ENCODE measurements around the gene UBE2E2. TPM values are rescaled to one million over a fixed set of nuclear protein-coding genes. Genes with fewer than 3 reads are reported as not detected.

The UBE2E2 gene
- total and polyA plus RNA-seq, 2 donors (not counting 1 experiment from before 2014, with no cell fraction given) = 16.0 to 45.0 TPM

DNA sequence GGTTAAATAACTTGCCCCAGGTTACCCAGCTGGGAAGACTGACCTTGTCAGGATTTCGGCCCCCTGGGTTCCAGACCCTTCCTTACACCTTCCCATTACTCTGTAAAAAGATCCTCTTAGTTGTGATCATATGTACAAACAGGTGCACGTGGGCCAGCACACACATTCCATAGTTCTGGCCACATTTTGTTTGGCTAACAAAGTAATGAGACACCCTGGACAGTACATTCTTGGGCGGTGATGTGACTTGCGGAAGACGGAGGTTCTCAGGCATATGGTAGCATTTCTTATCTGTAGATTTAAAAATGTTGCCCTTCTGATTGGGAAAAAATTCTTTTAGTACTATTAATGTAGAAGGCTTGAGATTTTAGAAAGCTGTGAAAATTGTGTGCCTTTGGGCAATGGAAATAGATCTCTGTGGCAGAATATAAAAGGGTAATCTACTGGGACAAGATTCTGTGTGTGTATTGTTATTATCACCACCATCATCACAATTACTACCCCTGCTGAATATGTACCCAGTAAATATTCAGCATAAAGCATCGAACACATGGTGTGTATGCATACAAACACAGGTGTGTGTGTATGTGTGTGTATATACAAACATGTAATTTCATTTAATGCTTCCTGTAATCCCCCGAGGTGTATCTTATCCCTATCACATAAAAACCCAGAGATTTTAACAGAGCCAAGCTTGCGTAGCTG lies 397.2 kb downstream of the UBE2E2 start:
- Histone ChIP-seq H3K79me2 (ENCODE audit: control insufficient read depth, insufficient read depth, low read length) (no peaks in the 10 kb centered on the region), H2AFZ (ENCODE audit: insufficient read depth, low read depth, low read length, poor library complexity, severe bottlenecking) (no peak overlapping the region), H3K27ac (ENCODE audit: low read length in 2 of 2) (no peak overlapping the region), H3K36me3 (replicated peaks in 1 of 2; ENCODE audit: control extremely low read depth in 1 of 2, control insufficient read depth in 1 of 2, extremely low read depth in 1 of 2, insufficient read depth in 2 of 2, low read length in 1 of 2) (peaks cover 4% of the 10 kb centered on the region in 2 experiments), H3K4me1 (ENCODE audit: control insufficient read depth in 2 of 2, insufficient read depth in 2 of 2, low read length in 2 of 2) (no peaks in the 10 kb centered on the region), H3K4me2 (replicated peaks; ENCODE audit: low read depth, low read length, poor library complexity, severe bottlenecking) (no peak overlapping the region), H3K4me3 (ENCODE audit: control extremely low read depth in 1 of 5, extremely low read depth in 1 of 5, insufficient read depth in 1 of 5, low read depth in 2 of 5, low read length in 4 of 5) (no peak overlapping the region), H3K9me3 (ENCODE audit: control extremely low read depth in 1 of 3, control insufficient read depth in 2 of 3, insufficient read depth in 1 of 3, low read length in 2 of 3) (peaks cover 0 to 5% (median 0%) of the 10 kb centered on the region in 3 donors), H3K27me3 (replicated peaks in 1 of 4; ENCODE audit: control extremely low read depth in 1 of 4, control insufficient read depth in 3 of 4, insufficient read depth in 4 of 4, low read length in 3 of 4) (no peaks in the 10 kb centered on the region), H4K20me1 (ENCODE audit: control insufficient read depth, insufficient read depth, low read length, poor library complexity, severe bottlenecking) (no peaks in the 10 kb centered on the region), H3K9ac (ENCODE audit: low read length) (no peak overlapping the region)
- CTCF ChIA-PET = no interaction called here
- ATAC-seq (ENCODE audit: low read depth) (no peak), DNase-seq (no peak)
- H3K27me3 Mint-ChIP-seq = no peaks in the 10 kb centered on the region
- WGBS (ENCODE audit: insufficient coverage) = 97% methylated on average over 6 of the region's 8 CpGs
- no peak for TF ChIP-seq EZH2 (IDR thresholded peaks at IDR 0.05; ENCODE audit: borderline replicate concordance, insufficient read depth, low read depth, low read length, poor library complexity, severe bottlenecking)
- TF ChIP-seq CTCF (IDR thresholded peaks at IDR 0.05) = no peak
- H3K27ac Mint-ChIP-seq = no peak overlapping the region
- H3K4me3 Mint-ChIP-seq = no peak overlapping the region
- POLR2A ChIA-PET = no interaction called here
- H3K4me1 Mint-ChIP-seq = no peaks in the 10 kb centered on the region
- intact Hi-C loops (cut with micrococcal nuclease) = no loop called here
- no peaks in the 10 kb centered on the region for H3K9me3 Mint-ChIP-seq (ENCODE audit: insufficient read depth)

DNA sequence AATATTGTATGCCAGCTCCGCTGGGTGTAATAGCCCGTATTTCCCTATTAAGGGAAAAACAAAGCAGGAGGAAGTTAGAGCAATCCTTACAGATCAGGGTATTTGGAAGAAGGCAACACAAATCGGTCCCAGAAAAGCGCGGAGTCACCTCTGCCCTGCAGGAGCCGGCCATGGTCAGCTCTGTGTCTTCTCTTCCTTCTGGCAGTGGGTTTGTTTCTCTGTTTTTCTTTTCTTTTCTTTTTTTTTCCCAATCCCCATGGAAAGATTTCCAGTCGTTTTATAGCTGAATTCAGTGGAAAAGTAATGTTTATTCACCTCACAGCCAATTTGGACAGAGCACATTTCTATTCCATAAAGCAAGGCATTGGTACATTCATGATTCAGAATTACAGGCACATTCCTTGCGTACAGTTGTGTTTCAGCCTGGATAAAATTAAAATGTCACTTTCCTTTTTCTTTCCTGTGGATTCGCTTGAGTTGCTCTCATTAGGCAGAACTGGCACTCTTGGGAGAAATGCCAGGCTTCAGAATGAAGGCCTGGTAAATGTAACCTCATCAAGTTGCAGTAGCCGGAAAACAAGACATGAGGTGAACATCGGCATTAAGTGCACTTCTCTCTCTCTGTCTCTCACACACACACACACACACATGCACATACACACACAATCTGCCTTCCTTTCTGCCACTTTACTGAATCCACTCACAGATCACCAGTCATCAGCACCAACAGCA lies 398.1 kb downstream of the UBE2E2 start:
- Histone ChIP-seq H3K9me3 (ENCODE audit: control extremely low read depth in 1 of 3, control insufficient read depth in 2 of 3, insufficient read depth in 1 of 3, low read length in 2 of 3) (peaks cover 0 to 5% (median 0%) of the 10 kb centered on the region in 3 donors), H2AFZ (ENCODE audit: insufficient read depth, low read depth, low read length, poor library complexity, severe bottlenecking) (no peak overlapping the region), H3K27me3 (replicated peaks in 1 of 4; ENCODE audit: control extremely low read depth in 1 of 4, control insufficient read depth in 3 of 4, insufficient read depth in 4 of 4, low read length in 3 of 4) (no peaks in the 10 kb centered on the region), H3K79me2 (ENCODE audit: control insufficient read depth, insufficient read depth, low read length) (no peaks in the 10 kb centered on the region), H3K4me2 (replicated peaks; ENCODE audit: low read depth, low read length, poor library complexity, severe bottlenecking) (no peak overlapping the region), H3K4me3 (ENCODE audit: control extremely low read depth in 1 of 5, extremely low read depth in 1 of 5, insufficient read depth in 1 of 5, low read depth in 2 of 5, low read length in 4 of 5) (no peak overlapping the region), H3K36me3 (replicated peaks in 1 of 2; ENCODE audit: control extremely low read depth in 1 of 2, control insufficient read depth in 1 of 2, extremely low read depth in 1 of 2, insufficient read depth in 2 of 2, low read length in 1 of 2) (peaks cover 3 to 4% of the 10 kb centered on the region in 2 experiments), H3K27ac (ENCODE audit: low read length in 2 of 2) (no peak overlapping the region), H3K9ac (ENCODE audit: low read length) (no peak overlapping the region), H4K20me1 (ENCODE audit: control insufficient read depth, insufficient read depth, low read length, poor library complexity, severe bottlenecking) (no peaks in the 10 kb centered on the region), H3K4me1 (ENCODE audit: control insufficient read depth in 2 of 2, insufficient read depth in 2 of 2, low read length in 2 of 2) (no peaks in the 10 kb centered on the region)
- POLR2A ChIA-PET = no interaction called here
- DNase-seq = no peak
- CTCF ChIA-PET = no interaction called here
- TF ChIP-seq CTCF (IDR thresholded peaks at IDR 0.05) (no peak), EZH2 (IDR thresholded peaks at IDR 0.05; ENCODE audit: borderline replicate concordance, insufficient read depth, low read depth, low read length, poor library complexity, severe bottlenecking) (no peak)
- H3K27ac Mint-ChIP-seq = no peak overlapping the region
- H3K9me3 Mint-ChIP-seq (ENCODE audit: insufficient read depth) = no peaks in the 10 kb centered on the region
- no peak overlapping the region for H3K4me3 Mint-ChIP-seq
- whole genome bisulfite sequencing (ENCODE audit: insufficient coverage) = 93% methylated on average over 6 of the region's 11 CpGs
- ATAC-seq (ENCODE audit: low read depth) = no peak
- no peaks in the 10 kb centered on the region for H3K27me3 Mint-ChIP-seq
- H3K4me1 Mint-ChIP-seq = no peaks in the 10 kb centered on the region
- intact Hi-C loops (cut with micrococcal nuclease) = no loop called here

Measured in B cell (primary cell).